Measurements from ENCODE around the gene DDX41. TPM values are rescaled to one million over a fixed set of nuclear protein-coding genes. Genes with fewer than 3 reads are reported as not detected.

DDX41 gene
- polyA plus RNA-seq, 1 experiment, result 71.8 TPM

GRCh38 chr5:177552839-177553455 lies 36.2 kb upstream of the DDX41 start:
- no peak; the same call in 1 of the 2 replicates for TF ChIP-seq CTCF (IDR thresholded peaks at IDR 0.05; ENCODE audit: low read depth, low read length)
- Histone ChIP-seq H3K27me3 (ENCODE audit: control insufficient read depth, insufficient read depth, low read length) (peaks cover 1% of the 10 kb centered on the region), H3K4me3 (ENCODE audit: low read depth, low read length) (peak overlapping the region; percentile 86), H3K27ac (ENCODE audit: low read depth, low read length) (peak overlapping the region; percentile 21), H3K9me3 (ENCODE audit: control insufficient read depth, insufficient read depth, low read length) (no peaks in the 10 kb centered on the region; the same call in 1 of the 2 replicates)
- ChIA-PET POLR2A (interaction anchor here (0.6 to 1.7 kb wide), 4 partner anchors 15 to 55 kb away, joined by 3 to 11 read pairs (median 4); partner anchors contain the start of gene PDLIM7), CTCF (no interaction called here)
- DNase-seq (ENCODE audit: low read depth, low spot score), result no peak

- ChIA-PET POLR2A (no interaction called here), CTCF (no interaction called here)
- no peak overlapping the region for H3K4me3 ChIP-seq (ENCODE audit: low read depth, low read length)
- TF ChIP-seq CTCF (IDR thresholded peaks at IDR 0.05; ENCODE audit: low read depth, low read length), result no peak
- H3K27me3 ChIP-seq (ENCODE audit: control insufficient read depth, insufficient read depth, low read length), result no peaks in the 10 kb centered on the region
- no peaks in the 10 kb centered on the region; the same call in 1 of the 2 replicates for H3K9me3 ChIP-seq (ENCODE audit: control insufficient read depth, insufficient read depth, low read length)
- DNase-seq (ENCODE audit: low read depth, low spot score), result no peak
- no peak overlapping the region for H3K27ac ChIP-seq (ENCODE audit: low read depth, low read length)
Observed at GRCh38 chr5:177550122-177550521, 33.4 kb upstream of the DDX41 start.

- H3K9me3 ChIP-seq (ENCODE audit: control insufficient read depth, insufficient read depth, low read length), result no peaks in the 10 kb centered on the region
- no peak overlapping the region for H3K27ac ChIP-seq (ENCODE audit: low read depth, low read length)
- no peaks in the 10 kb centered on the region for H3K27me3 ChIP-seq (ENCODE audit: control insufficient read depth, insufficient read depth, low read length)
- POLR2A ChIA-PET, result interaction anchor here (0.7 kb wide), 1 partner anchor 28 kb away, joined by 6 read pairs; no protein-coding TSS in a partner anchor
- CTCF ChIA-PET, result interaction anchor here (1.0 to 1.6 kb wide), 2 partner anchors 44 to 48 kb away, joined by 4 to 5 read pairs; partner anchors contain the start of gene TMED9
- no peak for DNase-seq (ENCODE audit: low read depth, low spot score)
- TF ChIP-seq CTCF (IDR thresholded peaks at IDR 0.05; ENCODE audit: low read depth, low read length), result no peak
- H3K4me3 ChIP-seq (ENCODE audit: low read depth, low read length), result no peak overlapping the region
Observed at GRCh38 chr5:177548495-177548894, 31.7 kb upstream of the DDX41 start.

GRCh38 chr5:177547736-177548135 lies 31.0 kb upstream of the DDX41 start:
- no peaks in the 10 kb centered on the region for H3K9me3 ChIP-seq (ENCODE audit: control insufficient read depth, insufficient read depth, low read length)
- DNase-seq (ENCODE audit: low read depth, low spot score), result no peak
- H3K4me3 ChIP-seq (ENCODE audit: low read depth, low read length), result no peak overlapping the region
- CTCF ChIA-PET, result interaction anchor here (1.5 to 1.6 kb wide), 2 partner anchors 47 to 52 kb away, joined by 3 to 5 read pairs; no protein-coding TSS in a partner anchor
- TF ChIP-seq CTCF (IDR thresholded peaks at IDR 0.05; ENCODE audit: low read depth, low read length), result no peak
- H3K27me3 ChIP-seq (ENCODE audit: control insufficient read depth, insufficient read depth, low read length), result no peaks in the 10 kb centered on the region
- peak overlapping the region; percentile 52 for H3K27ac ChIP-seq (ENCODE audit: low read depth, low read length)
- POLR2A ChIA-PET, result interaction anchor here (2.8 kb wide), 1 partner anchor 10 kb away, joined by 46 read pairs; no protein-coding TSS in a partner anchor

GRCh38 chr5:177546258-177546741 lies 29.5 kb upstream of the DDX41 start:
- DNase-seq (ENCODE audit: low read depth, low spot score), result peak; percentile 95
- H3K27ac ChIP-seq (ENCODE audit: low read depth, low read length), result peak overlapping the region; percentile 97
- H3K27me3 ChIP-seq (ENCODE audit: control insufficient read depth, insufficient read depth, low read length), result no peaks in the 10 kb centered on the region
- POLR2A ChIA-PET, result interaction anchor here (0.6 to 2.9 kb wide), 12 partner anchors 9 to 658 kb away, joined by 3 to 46 read pairs (median 7); partner anchors contain the start of genes B4GALT7, DDX41, HNRNPAB and PDLIM7
- no peak overlapping the region for H3K4me3 ChIP-seq (ENCODE audit: low read depth, low read length)
- H3K9me3 ChIP-seq (ENCODE audit: control insufficient read depth, insufficient read depth, low read length), result no peaks in the 10 kb centered on the region
- TF ChIP-seq CTCF (IDR thresholded peaks at IDR 0.05; ENCODE audit: low read depth, low read length), result peak; percentile 14; the same call in 1 of the 2 replicates
- CTCF ChIA-PET, result interaction anchor here (0.8 to 3.9 kb wide), 8 partner anchors 9 to 142 kb away, joined by 3 to 22 read pairs (median 4); no protein-coding TSS in a partner anchor

All from AG04450 (cell line).